ENCODE data around the gene FAM171A2. TPM values are rescaled to one million over a fixed set of nuclear protein-coding genes. Genes with fewer than 3 reads are reported as not detected.

Gene FAM171A2
- total and polyA plus RNA-seq, 2 of the 8 experiments (the other 6 are each of a cell fraction or from before 2014, with no cell fraction given) = 21.9 to 24.1 TPM

DNA sequence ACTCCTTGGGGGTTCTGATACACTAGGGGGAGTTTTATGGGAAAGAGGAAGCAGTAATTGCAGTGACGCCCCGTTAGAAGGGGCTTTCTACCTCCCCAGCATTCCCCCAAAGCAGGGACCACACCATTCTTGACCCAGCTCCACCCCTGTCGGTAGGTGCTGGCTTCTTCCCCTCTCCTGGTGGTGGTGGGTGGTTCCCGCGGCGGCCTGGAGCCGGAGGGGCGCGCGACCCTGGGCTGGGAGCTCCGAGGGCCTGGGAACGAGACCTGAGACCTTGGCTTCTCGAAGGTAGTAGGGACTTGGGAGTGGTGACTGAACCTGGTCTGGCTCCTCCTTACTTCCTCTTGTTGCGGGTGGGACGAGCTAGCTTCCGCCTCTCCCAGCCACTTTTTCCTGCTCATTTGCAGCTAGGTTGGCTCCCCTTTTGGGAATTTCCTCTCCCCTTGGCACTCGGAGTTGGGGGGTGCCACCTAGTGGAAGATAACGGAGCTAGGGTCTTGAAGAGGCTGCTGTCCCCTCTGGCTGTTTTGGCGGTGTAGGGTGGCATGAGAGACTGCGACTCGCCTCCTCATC lies 18.1 kb downstream of the FAM171A2 start (continued):
- TF ChIP-seq MAFK (IDR thresholded peaks at IDR 0.05; ENCODE audit: low read depth, low read length) = no peak
- TF ChIP-seq, protein P1, sequence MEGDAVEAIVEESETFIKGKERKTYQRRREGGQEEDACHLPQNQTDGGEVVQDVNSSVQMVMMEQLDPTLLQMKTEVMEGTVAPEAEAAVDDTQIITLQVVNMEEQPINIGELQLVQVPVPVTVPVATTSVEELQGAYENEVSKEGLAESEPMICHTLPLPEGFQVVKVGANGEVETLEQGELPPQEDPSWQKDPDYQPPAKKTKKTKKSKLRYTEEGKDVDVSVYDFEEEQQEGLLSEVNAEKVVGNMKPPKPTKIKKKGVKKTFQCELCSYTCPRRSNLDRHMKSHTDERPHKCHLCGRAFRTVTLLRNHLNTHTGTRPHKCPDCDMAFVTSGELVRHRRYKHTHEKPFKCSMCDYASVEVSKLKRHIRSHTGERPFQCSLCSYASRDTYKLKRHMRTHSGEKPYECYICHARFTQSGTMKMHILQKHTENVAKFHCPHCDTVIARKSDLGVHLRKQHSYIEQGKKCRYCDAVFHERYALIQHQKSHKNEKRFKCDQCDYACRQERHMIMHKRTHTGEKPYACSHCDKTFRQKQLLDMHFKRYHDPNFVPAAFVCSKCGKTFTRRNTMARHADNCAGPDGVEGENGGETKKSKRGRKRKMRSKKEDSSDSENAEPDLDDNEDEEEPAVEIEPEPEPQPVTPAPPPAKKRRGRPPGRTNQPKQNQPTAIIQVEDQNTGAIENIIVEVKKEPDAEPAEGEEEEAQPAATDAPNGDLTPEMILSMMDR (IDR thresholded peaks at IDR 0.05; ENCODE audit: control extremely low read depth in 1 of 3, insufficient read depth in 1 of 3, low read depth in 1 of 3, low read length in 3 of 3) = peak; percentile 74 to 87 (median 84)
- TF ChIP-seq CREB1 (IDR thresholded peaks at IDR 0.05) = no peak
- TF ChIP-seq POLR2A (IDR thresholded peaks at IDR 0.05; ENCODE audit: control extremely low read depth in 1 of 2, low read depth in 2 of 2, low read length in 2 of 2) = no peak; a peak in 1 of 3 replicates
- no peak for TF ChIP-seq EZH2 (IDR thresholded peaks at IDR 0.05; ENCODE audit: low read depth, low read length, severe bottlenecking)
- no peak for TF ChIP-seq NANOG (IDR thresholded peaks at IDR 0.05; ENCODE audit: insufficient read depth, low read depth, low read length, poor library complexity, severe bottlenecking)
- TF ChIP-seq BACH1 (IDR thresholded peaks at IDR 0.05; ENCODE audit: low read length) = no peak
- TF ChIP-seq TCF12 (IDR thresholded peaks at IDR 0.05; ENCODE audit: low read depth, low read length) = no peak
- no peak for TF ChIP-seq BCL11A (IDR thresholded peaks at IDR 0.05; ENCODE audit: low read depth in 2 of 2, low read length in 2 of 2)
- no peak for TF ChIP-seq SIX5 (IDR thresholded peaks at IDR 0.05; ENCODE audit: low read depth, low read length)
- no peak for TF ChIP-seq BRCA1 (IDR thresholded peaks at IDR 0.05; ENCODE audit: low read depth, low read length)
- no peak for TF ChIP-seq SAP30 (IDR thresholded peaks at IDR 0.05; ENCODE audit: insufficient read depth, insufficient replicate concordance, low read length)
- TF ChIP-seq TEAD4 (IDR thresholded peaks at IDR 0.05; ENCODE audit: low read depth, low read length) = peak; percentile 19; the same call in 1 of the 2 replicates
- TF ChIP-seq CHD1 (IDR thresholded peaks at IDR 0.05; ENCODE audit: low read depth, low read length) = no peak
- TF ChIP-seq RNF2 (IDR thresholded peaks at IDR 0.05; ENCODE audit: borderline replicate concordance, low read depth, low read length, missing control alignments, poor library complexity, severe bottlenecking) = no peak
- TF ChIP-seq RBBP5 (IDR thresholded peaks at IDR 0.05; ENCODE audit: borderline replicate concordance, low read depth, low read length) = no peak
- no peak for TF ChIP-seq POU5F1 (IDR thresholded peaks at IDR 0.05; ENCODE audit: low read depth, low read length)

Data from H1 (cell line).